ENCODE data around the gene NYNRIN. TPM values are rescaled to one million over a fixed set of nuclear protein-coding genes. Genes with fewer than 3 reads are reported as not detected.

Gene NYNRIN
- total RNA-seq, 1 experiment from 2014 or later, result 16.6 TPM

DNA sequence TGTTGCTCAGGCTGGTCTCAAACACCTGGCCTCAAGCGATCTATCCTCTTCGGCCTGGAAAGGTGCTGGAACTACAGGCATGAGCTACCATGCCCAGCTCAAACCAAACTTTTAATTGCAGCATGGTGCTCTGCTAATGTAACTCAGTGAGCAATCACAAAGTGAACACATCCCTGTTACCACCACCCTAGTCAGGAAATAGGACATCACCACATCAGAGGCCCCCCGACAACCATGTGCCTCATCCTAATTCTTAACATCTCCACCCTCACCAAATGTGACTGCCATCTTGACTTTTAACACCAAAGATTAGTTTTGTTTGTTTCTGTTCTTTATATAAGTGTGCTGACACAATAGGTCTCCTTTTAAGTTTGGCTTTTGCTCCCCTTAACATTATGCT is 66.6 kb downstream of the NYNRIN start (continued):
- TF ChIP-seq AFF4 (CRISPR knock-in tag; IDR thresholded peaks at IDR 0.05; ENCODE audit: borderline replicate concordance) (no peak), USF2 (CRISPR knock-in tag; IDR thresholded peaks at IDR 0.05) (no peak)

- ATAC-seq, result no peak
- Mint-ChIP-seq H3K27me3 (ENCODE audit: low read depth) (peaks cover 5% of the 10 kb centered on the region; the same call in 1 of the 2 replicates), H3K36me3 (no peaks in the 10 kb centered on the region), H3K9me3 (peaks cover 10% of the 10 kb centered on the region), H3K4me3 (no peak overlapping the region), H3K4me1 (peaks cover 3% of the 10 kb centered on the region), H3K27ac (no peak overlapping the region)
- DNase-seq (ENCODE audit: low spot score), result no peak
- TF ChIP-seq, protein P1, sequence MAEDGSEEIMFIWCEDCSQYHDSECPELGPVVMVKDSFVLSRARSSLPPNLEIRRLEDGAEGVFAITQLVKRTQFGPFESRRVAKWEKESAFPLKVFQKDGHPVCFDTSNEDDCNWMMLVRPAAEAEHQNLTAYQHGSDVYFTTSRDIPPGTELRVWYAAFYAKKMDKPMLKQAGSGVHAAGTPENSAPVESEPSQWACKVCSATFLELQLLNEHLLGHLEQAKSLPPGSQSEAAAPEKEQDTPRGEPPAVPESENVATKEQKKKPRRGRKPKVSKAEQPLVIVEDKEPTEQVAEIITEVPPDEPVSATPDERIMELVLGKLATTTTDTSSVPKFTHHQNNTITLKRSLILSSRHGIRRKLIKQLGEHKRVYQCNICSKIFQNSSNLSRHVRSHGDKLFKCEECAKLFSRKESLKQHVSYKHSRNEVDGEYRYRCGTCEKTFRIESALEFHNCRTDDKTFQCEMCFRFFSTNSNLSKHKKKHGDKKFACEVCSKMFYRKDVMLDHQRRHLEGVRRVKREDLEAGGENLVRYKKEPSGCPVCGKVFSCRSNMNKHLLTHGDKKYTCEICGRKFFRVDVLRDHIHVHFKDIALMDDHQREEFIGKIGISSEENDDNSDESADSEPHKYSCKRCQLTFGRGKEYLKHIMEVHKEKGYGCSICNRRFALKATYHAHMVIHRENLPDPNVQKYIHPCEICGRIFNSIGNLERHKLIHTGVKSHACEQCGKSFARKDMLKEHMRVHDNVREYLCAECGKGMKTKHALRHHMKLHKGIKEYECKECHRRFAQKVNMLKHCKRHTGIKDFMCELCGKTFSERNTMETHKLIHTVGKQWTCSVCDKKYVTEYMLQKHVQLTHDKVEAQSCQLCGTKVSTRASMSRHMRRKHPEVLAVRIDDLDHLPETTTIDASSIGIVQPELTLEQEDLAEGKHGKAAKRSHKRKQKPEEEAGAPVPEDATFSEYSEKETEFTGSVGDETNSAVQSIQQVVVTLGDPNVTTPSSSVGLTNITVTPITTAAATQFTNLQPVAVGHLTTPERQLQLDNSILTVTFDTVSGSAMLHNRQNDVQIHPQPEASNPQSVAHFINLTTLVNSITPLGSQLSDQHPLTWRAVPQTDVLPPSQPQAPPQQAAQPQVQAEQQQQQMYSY (CRISPR knock-in tag; IDR thresholded peaks at IDR 0.05), result no peak
- CTCF ChIA-PET, result interaction anchor here (0.7 kb wide), 1 partner anchor 86 kb away, joined by 3 read pairs; no protein-coding TSS in a partner anchor
- POLR2A ChIA-PET, result no interaction called here
Measured at GRCh38 chr14:24465805-24466204, 67.0 kb downstream of the NYNRIN start.

Other genes with a start within 250 kb of the NYNRIN start
- 15.6 to 16.2 TPM (median 15.7 TPM) in 3 replicates for gene IRF9, start 237.7 kb upstream of the NYNRIN start, total RNA-seq (2021)
- gene REC8, start 226.9 kb upstream of the NYNRIN start, total RNA-seq (2021), result 29.6 to 32.2 TPM (median 31.5 TPM) in 3 replicates
- gene IPO4, start 210.2 kb upstream of the NYNRIN start, total RNA-seq (2021), result 87.6 to 128 TPM (median 91.2 TPM) in 3 replicates
- 27.9 to 29.2 TPM (median 28.4 TPM) in 3 replicates for gene TM9SF1, start 203.6 kb upstream of the NYNRIN start, total RNA-seq (2021)
- gene TSSK4, start 193.3 kb upstream of the NYNRIN start, total RNA-seq (2021), result 0.13 to 0.16 TPM in 2 of 3 replicates, not detected in the other
- gene CHMP4A, start 185.5 kb upstream of the NYNRIN start, total RNA-seq (2021), result 32.7 to 38.5 TPM (median 36.5 TPM) in 3 replicates
- 12.6 to 18.4 TPM (median 16.9 TPM) in 3 replicates for gene MDP1, start 182.9 kb upstream of the NYNRIN start, total RNA-seq (2021)
- 218 to 233 TPM (median 221 TPM) in 3 replicates for gene NEDD8, start 166.6 kb upstream of the NYNRIN start, total RNA-seq (2021)
- 74.2 to 82.3 TPM (median 78.4 TPM) in 3 replicates for gene GMPR2, start 166.1 kb upstream of the NYNRIN start, total RNA-seq (2021)
- gene TINF2, start 156.4 kb upstream of the NYNRIN start, total RNA-seq (2021), result 32.2 to 39.8 TPM (median 35.7 TPM) in 3 replicates
- 2.5 to 5.2 TPM (median 4.4 TPM) in 3 replicates for gene TGM1, start 135.8 kb upstream of the NYNRIN start, total RNA-seq (2021)
- gene RABGGTA, start 127.4 kb upstream of the NYNRIN start, total RNA-seq (2021), result 22.3 to 28.1 TPM (median 27.1 TPM) in 3 replicates
- 13.9 to 16.7 TPM (median 15.4 TPM) in 3 replicates for gene DHRS1, start 99.2 kb upstream of the NYNRIN start, total RNA-seq (2021)
- gene NOP9, start 99.2 kb upstream of the NYNRIN start, total RNA-seq (2021), result 34.3 to 44.4 TPM (median 35.0 TPM) in 3 replicates
- gene CIDEB, start 91.0 kb upstream of the NYNRIN start, total RNA-seq (2021), result 4.7 to 6.1 TPM (median 5.6 TPM) in 3 replicates
- gene LTB4R2, start 88.9 kb upstream of the NYNRIN start, total RNA-seq (2021), result 9.1 to 12.9 TPM (median 9.8 TPM) in 3 replicates
- gene LTB4R, start 87.5 kb upstream of the NYNRIN start, total RNA-seq (2021), result 6.9 to 9.4 TPM (median 7.6 TPM) in 3 replicates
- gene ADCY4, start 63.9 kb upstream of the NYNRIN start, total RNA-seq (2021), result 0.96 to 2.4 TPM (median 1.1 TPM) in 3 replicates
- 0.37 to 1.2 TPM (median 0.83 TPM) in 3 replicates for gene RIPK3, start 59.0 kb upstream of the NYNRIN start, total RNA-seq (2021)
- 60.7 to 101 TPM (median 95.9 TPM) in 3 replicates for gene NFATC4, start 30.8 kb upstream of the NYNRIN start, total RNA-seq (2021)
- gene CBLN3, start 30.7 kb downstream of the NYNRIN start, total RNA-seq (2021), result 0.94 to 2.1 TPM (median 1.5 TPM) in 3 replicates
- 33.2 to 34.2 TPM (median 33.3 TPM) in 3 replicates for gene KHNYN, start 31.0 kb downstream of the NYNRIN start, total RNA-seq (2021)
- 55.0 to 59.2 TPM (median 56.7 TPM) in 3 replicates for gene SDR39U1, start 43.8 kb downstream of the NYNRIN start, total RNA-seq (2021)
- not detected in 3 replicates for gene CMA1, start 109.3 kb downstream of the NYNRIN start, total RNA-seq (2021)
- not detected in 3 replicates for gene CTSG, start 177.2 kb downstream of the NYNRIN start, total RNA-seq (2021)
- gene GZMH, start 210.7 kb downstream of the NYNRIN start, total RNA-seq (2021), result not detected in 3 replicates
- gene GZMB, start 235.2 kb downstream of the NYNRIN start, total RNA-seq (2021), result 0.68 to 1.4 TPM (median 0.82 TPM) in 3 replicates

Data from WTC11 (cell line).